Measurements from ENCODE around the gene EBF4. TPM values are rescaled to one million over a fixed set of nuclear protein-coding genes. Genes with fewer than 3 reads are reported as not detected.

The EBF4 gene
- total RNA-seq, 1 experiment from 2014 or later: not detected

GRCh38 chr20:2794866-2795447, 102.4 kb downstream of the EBF4 start:
- CTCF ChIA-PET: interaction anchor here (0.6 to 0.7 kb wide), 4 partner anchors 12 to 829 kb away, joined by 3 read pairs; no protein-coding TSS in a partner anchor
- no peaks in the 10 kb centered on the region for H3K36me3 Mint-ChIP-seq (ENCODE audit: insufficient read depth, unreplicated experiment)
- no TSS peak for BruUV-seq (replicated peaks)
- H3K9me3 Mint-ChIP-seq (ENCODE audit: unreplicated experiment): no peaks in the 10 kb centered on the region
- peaks cover 3% of the 10 kb centered on the region for H3K4me1 Mint-ChIP-seq (ENCODE audit: insufficient read depth, unreplicated experiment)
- no peak for DNase-seq (ENCODE audit: unreplicated experiment)
- TF ChIP-seq CTCF (IDR thresholded peaks at IDR 0.05; ENCODE audit: unreplicated experiment): no peak
- POLR2A ChIA-PET: interaction anchor here (0.7 kb wide), 2 partner anchors 33 to 66 kb away, joined by 3 to 4 read pairs; no protein-coding TSS in a partner anchor
- intact Hi-C loops (cut with micrococcal nuclease): no loop called here
- no peak overlapping the region for H3K27ac Mint-ChIP-seq (ENCODE audit: low read depth, unreplicated experiment)
- peaks cover 64% of the 10 kb centered on the region for H3K27me3 Mint-ChIP-seq (ENCODE audit: insufficient read depth, unreplicated experiment)
- H3K4me3 Mint-ChIP-seq (ENCODE audit: unreplicated experiment): no peak overlapping the region

DNA sequence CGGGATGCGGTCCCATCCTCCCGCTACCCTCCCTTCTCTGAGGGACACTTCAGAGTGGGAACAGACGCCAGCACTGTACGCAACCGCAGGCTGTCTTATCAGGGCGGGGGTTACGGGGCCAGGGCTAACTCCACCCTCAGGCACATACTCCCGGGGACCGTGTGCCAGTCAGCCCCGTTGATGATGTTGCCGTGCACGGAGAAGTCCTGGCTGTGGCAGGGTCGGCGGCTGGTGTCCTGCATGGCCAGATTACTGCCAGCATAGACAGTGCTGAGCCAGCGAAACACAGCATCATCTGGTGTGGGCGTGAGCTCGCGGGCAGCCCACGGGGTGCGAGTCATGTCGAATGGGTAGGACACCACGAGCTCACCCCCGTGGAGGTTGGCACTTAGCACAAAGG, 102.9 kb downstream of the EBF4 start:
- Mint-ChIP-seq H3K9me3 (ENCODE audit: unreplicated experiment) (no peaks in the 10 kb centered on the region), H3K27me3 (ENCODE audit: insufficient read depth, unreplicated experiment) (peaks cover 64% of the 10 kb centered on the region), H3K27ac (ENCODE audit: low read depth, unreplicated experiment) (no peak overlapping the region), H3K4me1 (ENCODE audit: insufficient read depth, unreplicated experiment) (peaks cover 5% of the 10 kb centered on the region), H3K36me3 (ENCODE audit: insufficient read depth, unreplicated experiment) (no peaks in the 10 kb centered on the region), H3K4me3 (ENCODE audit: unreplicated experiment) (no peak overlapping the region)
- POLR2A ChIA-PET: no interaction called here
- intact Hi-C loops (cut with micrococcal nuclease): no loop called here
- no TSS peak for BruUV-seq (replicated peaks)
- CTCF ChIA-PET: interaction anchor here (0.7 to 0.8 kb wide), 3 partner anchors 11 to 320 kb away, joined by 3 to 5 read pairs (median 5); no protein-coding TSS in a partner anchor
- no peak for TF ChIP-seq CTCF (IDR thresholded peaks at IDR 0.05; ENCODE audit: unreplicated experiment)
- no peak for DNase-seq (ENCODE audit: unreplicated experiment)

GRCh38 chr20:2796011-2796660, 103.6 kb downstream of the EBF4 start:
- no peak for DNase-seq (ENCODE audit: unreplicated experiment)
- Mint-ChIP-seq H3K4me1 (ENCODE audit: insufficient read depth, unreplicated experiment) (peaks cover 5% of the 10 kb centered on the region), H3K27me3 (ENCODE audit: insufficient read depth, unreplicated experiment) (peaks cover 64% of the 10 kb centered on the region), H3K4me3 (ENCODE audit: unreplicated experiment) (no peak overlapping the region), H3K36me3 (ENCODE audit: insufficient read depth, unreplicated experiment) (no peaks in the 10 kb centered on the region), H3K27ac (ENCODE audit: low read depth, unreplicated experiment) (no peak overlapping the region), H3K9me3 (ENCODE audit: unreplicated experiment) (no peaks in the 10 kb centered on the region)
- CTCF ChIA-PET: interaction anchor here (0.7 to 0.9 kb wide), 3 partner anchors 42 to 320 kb away, joined by 3 to 5 read pairs (median 5); no protein-coding TSS in a partner anchor
- BruUV-seq (replicated peaks): no TSS peak
- POLR2A ChIA-PET: interaction anchor here (0.6 kb wide), 1 partner anchor 1428 kb away, joined by 3 read pairs; no protein-coding TSS in a partner anchor
- TF ChIP-seq CTCF (IDR thresholded peaks at IDR 0.05; ENCODE audit: unreplicated experiment): no peak
- intact Hi-C loops (cut with micrococcal nuclease): no loop called here

DNA sequence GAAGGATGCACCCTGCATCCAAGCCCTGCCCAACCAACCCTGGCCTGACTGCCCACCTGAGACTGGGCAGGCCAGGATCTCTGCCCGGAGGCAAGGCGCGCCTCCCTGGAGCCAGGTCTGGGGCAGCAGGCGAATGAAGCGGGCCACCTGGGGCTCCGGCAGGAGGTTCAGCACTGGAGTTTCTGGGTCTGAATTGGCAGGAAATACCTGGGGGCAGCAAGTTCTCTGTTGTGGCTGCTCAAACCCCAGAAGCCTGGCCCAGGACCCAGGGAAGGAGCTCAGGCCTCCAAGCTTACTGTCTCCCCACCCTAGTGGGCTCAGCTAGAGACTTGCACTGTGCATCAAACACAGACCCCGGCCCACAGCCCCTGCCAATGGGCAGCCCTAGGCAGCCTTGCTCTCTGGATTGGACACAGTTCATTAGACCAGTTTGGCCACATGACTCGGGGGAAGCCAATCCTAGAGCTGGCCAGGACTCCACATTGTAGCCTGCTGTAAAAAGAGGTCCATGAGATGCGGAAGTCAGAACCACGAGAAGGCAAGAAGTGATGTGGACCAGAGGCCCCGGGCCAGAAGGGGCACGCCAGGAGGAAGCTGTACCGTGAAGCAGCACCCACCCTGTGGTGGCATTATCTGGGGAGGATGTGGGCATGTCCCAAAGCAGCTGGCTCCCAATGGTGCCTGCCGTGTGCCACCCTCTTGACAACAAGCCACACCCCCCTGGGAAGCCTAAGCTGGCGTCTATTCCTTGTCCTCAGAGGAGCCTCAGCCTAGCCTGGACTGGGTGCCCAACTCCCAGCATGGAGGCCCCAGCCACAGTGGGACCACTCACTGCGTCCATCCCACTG, 104.8 kb downstream of the EBF4 start:
- Mint-ChIP-seq H3K4me1 (ENCODE audit: insufficient read depth, unreplicated experiment) (peaks cover 5% of the 10 kb centered on the region), H3K27ac (ENCODE audit: low read depth, unreplicated experiment) (no peak overlapping the region), H3K4me3 (ENCODE audit: unreplicated experiment) (no peak overlapping the region), H3K27me3 (ENCODE audit: insufficient read depth, unreplicated experiment) (peaks cover 64% of the 10 kb centered on the region), H3K9me3 (ENCODE audit: unreplicated experiment) (no peaks in the 10 kb centered on the region), H3K36me3 (ENCODE audit: insufficient read depth, unreplicated experiment) (no peaks in the 10 kb centered on the region)
- intact Hi-C loops (cut with micrococcal nuclease): no loop called here
- TF ChIP-seq CTCF (IDR thresholded peaks at IDR 0.05; ENCODE audit: unreplicated experiment): no peak
- ChIA-PET POLR2A (no interaction called here), CTCF (interaction anchor here (0.6 to 0.9 kb wide), 2 partner anchors 44 to 146 kb away, joined by 3 read pairs; no protein-coding TSS in a partner anchor)
- no peak for DNase-seq (ENCODE audit: unreplicated experiment)
- BruUV-seq (replicated peaks): no TSS peak

Data from MCF 10A (cell line).